Muscle layer of colon (tissue), 2 donors: ENCODE measurements around the gene NT5DC4.

Experiments used
- H3K27ac ChIP-seq: one replicate; pipeline ENCODE4 v1.7.0; 2013; ENCODE audit warnings: low read depth, mild to moderate bottlenecking, low read length, moderate library complexity
- H3K27me3 ChIP-seq, 2 donors: one replicate each; pipeline ENCODE4 v1.7.0; 2013; ENCODE audit warnings: low read length in 2 of 2, mild to moderate bottlenecking in 2 of 2; ENCODE audit not compliant: insufficient read depth in 2 of 2, control insufficient read depth in 1 of 2
- H3K36me3 ChIP-seq: one replicate; pipeline ENCODE4 v1.7.0; 2013; ENCODE audit warnings: mild to moderate bottlenecking, low read length; ENCODE audit not compliant: insufficient read depth
- H3K4me1 ChIP-seq: one replicate; pipeline ENCODE4 v1.7.0; 2013; ENCODE audit warnings: mild to moderate bottlenecking, low read length; ENCODE audit not compliant: insufficient read depth
- H3K4me3 ChIP-seq, 2 donors: one replicate each; pipeline ENCODE4 v1.7.0; 2013; ENCODE audit warnings: low read length in 2 of 2, low read depth in 1 of 2, mild to moderate bottlenecking in 1 of 2, moderate library complexity in 1 of 2
- H3K9ac ChIP-seq: one replicate; pipeline ENCODE4 v1.7.0; 2013; ENCODE audit warnings: low read length
- H3K9me3 ChIP-seq: one replicate; pipeline ENCODE4 v1.7.0; 2013; ENCODE audit warnings: mild to moderate bottlenecking, low read length
- donor health status: abdominal sarcoma.
- donor health status: Adenocarcinoma of cecum.

The NT5DC4 gene

DNA sequence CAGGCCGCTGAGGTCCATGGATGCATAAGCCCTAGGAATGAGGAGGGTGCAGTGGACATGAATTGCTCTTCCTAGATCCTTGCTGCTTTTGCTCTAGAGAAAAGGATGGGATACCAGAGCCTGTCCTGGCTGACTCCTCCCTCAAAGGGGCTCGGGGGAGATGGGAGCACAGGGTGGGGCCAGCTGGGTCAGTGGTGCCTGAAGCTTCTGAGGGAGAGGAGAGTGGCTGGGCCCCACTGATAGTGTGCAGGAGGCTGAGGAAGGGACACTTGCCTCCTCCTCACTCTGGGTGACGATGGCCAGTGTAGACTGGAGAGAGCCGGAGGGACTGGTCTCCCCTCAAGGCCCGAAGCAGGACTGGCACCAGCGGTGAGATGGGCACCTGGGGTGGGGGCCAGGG, at the start of gene NT5DC4:
Gene NT5DC4 (plus strand): TSS at position 236 of the 400 bp plus-strand sequence. CDS start 60 bp downstream, at position 296.
- no peaks in the 10 kb centered on the region for H3K36me3 ChIP-seq
- H3K9me3 ChIP-seq: no peaks in the 10 kb centered on the region
- no peak within 1 kb of the TSS for H3K9ac ChIP-seq
- H3K4me3 ChIP-seq: no peak within 1 kb of the TSS
- H3K4me1 ChIP-seq: no peaks in the 10 kb centered on the region
- no peak within 1 kb of the TSS for H3K27ac ChIP-seq
- no peaks in the 10 kb centered on the region for H3K27me3 ChIP-seq

DNA sequence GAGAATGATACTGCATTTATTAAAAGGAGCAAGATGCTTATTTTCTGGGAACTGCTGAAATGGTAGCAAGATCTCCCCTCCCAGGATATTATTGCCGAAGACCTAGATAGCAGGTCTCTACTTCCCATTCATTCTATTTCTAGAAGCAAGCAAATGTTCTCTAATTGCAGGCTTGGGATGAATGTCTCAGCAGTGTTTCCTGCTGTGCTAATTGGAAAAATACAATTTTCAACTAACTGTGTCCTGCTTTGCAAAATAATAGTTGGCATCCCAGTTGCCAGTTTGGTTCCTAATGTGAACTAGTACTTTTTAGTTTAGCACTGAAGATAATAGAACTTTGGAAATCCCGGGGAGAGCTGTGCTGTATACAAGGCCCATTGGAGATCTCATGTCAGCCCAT, 49.0 kb upstream of the NT5DC4 start:
- no peaks in the 10 kb centered on the region for H3K4me1 ChIP-seq
- H3K27ac ChIP-seq: no peak overlapping the region
- no peaks in the 10 kb centered on the region for H3K27me3 ChIP-seq
- H3K36me3 ChIP-seq: no peaks in the 10 kb centered on the region
- H3K9me3 ChIP-seq: no peaks in the 10 kb centered on the region
- H3K4me3 ChIP-seq: no peak overlapping the region
- no peak overlapping the region for H3K9ac ChIP-seq

DNA sequence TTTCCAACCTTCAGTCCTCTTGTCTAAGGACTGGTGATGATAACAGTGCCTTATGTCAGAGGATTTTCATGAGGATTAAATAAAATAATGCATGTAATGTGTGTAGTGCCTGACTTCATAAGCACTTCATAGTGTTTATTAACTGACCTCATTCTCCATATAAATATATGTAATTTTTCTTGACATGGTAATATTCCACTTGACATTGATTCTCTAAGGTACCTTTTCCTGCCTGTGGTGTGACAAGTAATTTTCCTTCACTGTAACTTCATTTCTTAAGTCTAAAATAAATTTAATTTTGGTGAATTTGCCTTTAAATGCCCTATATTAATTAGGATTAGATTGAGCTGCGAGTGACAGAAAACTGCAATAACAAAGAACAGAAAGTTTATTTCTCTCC, 47.8 kb upstream of the NT5DC4 start:
- Histone ChIP-seq H3K27ac (no peak overlapping the region), H3K27me3 (no peaks in the 10 kb centered on the region), H3K9ac (no peak overlapping the region), H3K36me3 (no peaks in the 10 kb centered on the region), H3K4me1 (no peaks in the 10 kb centered on the region), H3K9me3 (no peaks in the 10 kb centered on the region), H3K4me3 (no peak overlapping the region)

DNA sequence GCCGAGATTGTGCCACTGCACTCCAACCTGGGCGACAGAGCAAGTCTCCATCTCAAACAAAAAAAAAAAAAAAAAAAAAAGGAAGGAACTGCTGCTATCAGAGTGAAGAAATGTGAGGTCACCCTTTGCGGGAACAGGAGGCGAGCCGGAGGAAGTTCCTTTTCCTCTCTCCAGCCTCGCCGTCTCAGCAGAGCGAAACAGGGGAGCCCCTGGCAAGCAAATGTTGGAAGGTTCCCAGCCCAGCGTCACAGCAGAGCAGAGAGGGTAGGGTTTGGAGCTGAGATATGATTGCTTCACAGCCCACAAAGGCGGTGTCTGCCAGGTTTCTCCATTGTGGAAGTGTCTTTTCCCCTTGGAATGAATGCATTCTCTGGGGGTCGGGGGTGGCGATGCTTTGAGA, 46.6 kb upstream of the NT5DC4 start:
- Histone ChIP-seq H3K4me3 (no peak overlapping the region), H3K4me1 (no peaks in the 10 kb centered on the region), H3K27me3 (no peaks in the 10 kb centered on the region), H3K36me3 (no peaks in the 10 kb centered on the region), H3K27ac (no peak overlapping the region), H3K9me3 (no peaks in the 10 kb centered on the region), H3K9ac (no peak overlapping the region)

DNA sequence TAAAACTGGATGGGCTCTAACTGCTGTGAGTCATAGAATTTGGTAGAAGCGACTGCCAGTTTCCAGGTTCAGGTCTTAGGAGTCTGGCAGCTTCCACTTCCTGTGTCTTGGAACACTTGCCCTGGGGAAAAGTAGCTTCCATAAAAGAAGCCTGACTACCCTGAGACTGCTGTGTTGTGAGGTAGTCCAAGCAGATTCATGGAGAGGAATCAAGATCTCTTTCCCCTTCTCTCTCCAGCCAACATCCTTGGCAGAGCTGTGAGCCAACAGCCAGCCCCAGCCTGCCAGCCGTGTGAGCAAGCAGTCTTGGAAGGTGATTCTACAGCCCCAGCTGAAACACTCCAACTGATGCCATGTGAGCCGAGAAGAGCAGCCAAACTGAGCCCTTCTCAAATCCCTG, 41.3 kb upstream of the NT5DC4 start:
- Histone ChIP-seq H3K27ac (peak overlapping the region; percentile 37), H3K9ac (no peak overlapping the region), H3K27me3 (no peaks in the 10 kb centered on the region), H3K9me3 (no peaks in the 10 kb centered on the region), H3K4me3 (no peak overlapping the region), H3K4me1 (peaks cover 9% of the 10 kb centered on the region), H3K36me3 (no peaks in the 10 kb centered on the region)

DNA sequence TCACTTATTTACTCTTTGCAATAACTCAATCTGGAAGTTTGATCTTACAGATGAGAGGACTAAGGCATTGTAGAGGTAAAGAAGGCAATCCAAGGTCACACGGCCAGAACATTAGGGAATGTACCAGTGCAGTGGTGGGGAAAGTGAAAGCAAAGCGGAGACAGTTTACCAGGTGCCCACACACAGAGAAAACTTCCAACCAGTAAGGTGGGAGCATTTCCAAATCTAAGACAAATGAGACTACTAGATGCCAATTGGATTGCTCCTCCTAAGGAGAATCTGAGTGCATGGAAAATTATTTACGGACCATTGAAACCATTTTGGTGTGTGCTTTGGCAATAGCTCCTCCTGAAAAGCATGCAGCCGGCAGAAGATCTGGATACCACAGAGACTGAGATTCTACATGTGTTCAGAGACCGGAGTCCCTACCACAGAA, 40.1 kb upstream of the NT5DC4 start:
- H3K9ac ChIP-seq: no peak overlapping the region
- H3K4me3 ChIP-seq: peak overlapping the region in 1 of 2 donors; percentile 29
- no peaks in the 10 kb centered on the region for H3K36me3 ChIP-seq
- H3K4me1 ChIP-seq: peaks cover 9% of the 10 kb centered on the region
- H3K9me3 ChIP-seq: no peaks in the 10 kb centered on the region
- no peak overlapping the region for H3K27ac ChIP-seq
- H3K27me3 ChIP-seq: no peaks in the 10 kb centered on the region

DNA sequence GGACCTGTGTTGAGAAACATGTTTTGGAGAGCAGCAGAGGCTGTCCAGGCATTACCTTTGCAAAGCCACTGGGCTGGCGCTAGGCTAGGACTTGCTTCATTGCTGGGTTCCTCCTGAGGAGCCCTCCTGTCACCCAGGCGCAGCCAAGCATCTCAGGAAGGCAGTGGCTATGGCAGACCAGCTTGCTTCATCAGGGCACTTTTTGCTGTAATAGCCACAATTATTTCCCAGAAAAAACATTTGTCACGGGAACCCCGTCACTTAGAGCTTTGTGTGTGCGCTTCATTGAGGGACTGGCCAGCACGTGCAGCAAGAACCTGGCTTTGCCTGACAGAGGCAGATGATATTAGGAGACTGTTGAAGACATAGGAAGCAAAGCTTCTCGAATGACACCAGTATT, 38.7 kb upstream of the NT5DC4 start:
- Histone ChIP-seq H3K27ac (no peak overlapping the region), H3K36me3 (no peaks in the 10 kb centered on the region), H3K9me3 (no peaks in the 10 kb centered on the region), H3K4me1 (peaks cover 9% of the 10 kb centered on the region), H3K27me3 (no peaks in the 10 kb centered on the region), H3K4me3 (no peak overlapping the region), H3K9ac (no peak overlapping the region)

DNA sequence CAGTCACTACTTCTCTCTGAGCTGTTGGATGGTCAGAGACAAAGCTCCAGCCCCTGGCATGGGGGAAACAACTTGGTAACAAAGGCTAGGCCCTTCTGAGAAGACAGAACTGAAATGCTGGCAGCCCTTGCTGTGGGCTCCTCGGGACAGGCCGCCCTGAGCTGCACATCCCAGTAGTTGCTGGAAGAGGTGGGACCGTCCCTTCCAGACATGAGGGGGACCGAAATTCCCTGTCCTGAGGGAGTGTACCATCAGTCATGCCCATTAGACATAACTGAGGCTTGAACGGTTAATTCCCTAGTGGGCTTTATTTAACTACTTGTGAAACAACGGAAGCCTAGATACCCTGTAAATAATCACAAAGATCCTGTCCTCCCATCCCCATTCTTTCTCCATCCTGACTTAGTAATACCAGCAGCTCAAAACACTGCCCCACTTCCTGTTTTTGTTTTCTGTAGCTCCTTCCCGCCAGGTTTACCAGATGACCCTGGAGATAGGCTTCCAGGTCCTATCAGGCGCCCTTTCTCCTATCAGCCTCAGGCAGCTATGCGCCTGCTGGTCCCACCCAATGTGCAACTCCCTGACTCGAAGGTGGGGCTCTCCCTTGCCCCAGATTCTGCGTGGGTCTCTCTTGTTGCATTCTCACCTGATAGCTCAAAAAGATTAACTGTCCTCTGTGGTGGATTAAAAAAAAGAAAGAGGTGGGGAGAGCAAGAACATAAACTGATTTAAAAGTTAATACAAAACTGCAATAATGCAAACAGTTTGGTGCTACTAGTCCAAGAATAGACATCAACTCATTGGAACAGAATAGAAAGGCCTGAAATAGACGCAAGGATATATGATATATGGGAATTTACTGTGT, 37.0 kb upstream of the NT5DC4 start:
- Histone ChIP-seq H3K27me3 (no peaks in the 10 kb centered on the region), H3K4me3 (no peak overlapping the region), H3K27ac (no peak overlapping the region), H3K9ac (no peak overlapping the region), H3K4me1 (peaks cover 9% of the 10 kb centered on the region), H3K36me3 (no peaks in the 10 kb centered on the region), H3K9me3 (no peaks in the 10 kb centered on the region)

DNA sequence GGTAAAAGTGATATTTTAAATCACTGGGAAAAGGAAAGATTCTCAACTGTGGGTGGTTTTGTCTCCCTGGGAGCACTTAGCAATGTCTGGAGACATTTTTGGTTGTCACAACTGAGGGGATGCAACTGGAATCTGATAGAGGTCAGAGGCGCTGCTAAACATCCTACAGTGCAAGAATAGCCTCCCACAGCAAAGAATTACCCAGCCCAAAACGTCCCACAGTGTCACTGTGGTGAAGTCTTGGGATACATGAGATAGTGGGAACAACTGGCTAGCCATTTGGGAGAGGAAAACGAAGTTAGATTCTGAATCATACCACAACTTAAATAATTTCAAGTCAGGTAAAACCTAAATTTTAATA, 36.4 kb upstream of the NT5DC4 start:
- Histone ChIP-seq H3K27ac (no peak overlapping the region), H3K27me3 (no peaks in the 10 kb centered on the region)

DNA sequence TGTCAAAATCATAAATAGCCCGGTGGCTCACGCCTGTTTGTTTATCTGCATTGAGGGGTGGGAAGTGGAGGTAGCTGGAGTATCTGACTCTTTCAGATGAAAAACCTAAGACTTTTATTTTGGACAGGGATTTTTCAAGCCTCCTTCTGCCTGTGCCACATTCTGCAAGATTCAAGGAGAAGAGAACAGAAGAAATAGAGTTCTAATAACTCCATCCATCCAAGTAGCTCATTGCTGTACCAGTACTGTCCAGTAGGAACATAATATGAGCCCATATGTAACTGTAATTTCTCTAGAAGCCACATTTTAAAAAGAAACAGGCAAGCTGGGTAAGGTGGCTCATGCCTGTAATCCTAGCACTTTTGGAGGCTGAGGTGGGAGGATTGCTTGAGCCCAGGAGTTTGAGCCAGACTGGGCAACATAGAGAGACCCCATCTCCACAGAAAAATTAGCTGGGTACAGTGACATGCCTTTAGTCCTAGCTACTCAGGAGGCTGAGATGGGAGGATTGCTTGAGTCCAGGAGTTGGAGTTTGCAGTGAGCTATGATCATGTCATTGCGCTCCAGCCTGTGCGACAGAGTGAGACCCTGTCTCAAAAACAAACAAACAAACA, 35.4 kb upstream of the NT5DC4 start:
- peaks cover 7% of the 10 kb centered on the region for H3K4me1 ChIP-seq
- no peak overlapping the region for H3K9ac ChIP-seq
- H3K27me3 ChIP-seq: no peaks in the 10 kb centered on the region
- no peaks in the 10 kb centered on the region for H3K9me3 ChIP-seq
- H3K4me3 ChIP-seq: no peak overlapping the region
- H3K27ac ChIP-seq: no peak overlapping the region
- no peaks in the 10 kb centered on the region for H3K36me3 ChIP-seq

More for the DNA sequence above, 36.4 kb upstream of the NT5DC4 start:
- H3K4me1 ChIP-seq: peaks cover 9% of the 10 kb centered on the region
- H3K9ac ChIP-seq: no peak overlapping the region
- no peaks in the 10 kb centered on the region for H3K36me3 ChIP-seq
- H3K4me3 ChIP-seq: no peak overlapping the region
- H3K9me3 ChIP-seq: no peaks in the 10 kb centered on the region

DNA sequence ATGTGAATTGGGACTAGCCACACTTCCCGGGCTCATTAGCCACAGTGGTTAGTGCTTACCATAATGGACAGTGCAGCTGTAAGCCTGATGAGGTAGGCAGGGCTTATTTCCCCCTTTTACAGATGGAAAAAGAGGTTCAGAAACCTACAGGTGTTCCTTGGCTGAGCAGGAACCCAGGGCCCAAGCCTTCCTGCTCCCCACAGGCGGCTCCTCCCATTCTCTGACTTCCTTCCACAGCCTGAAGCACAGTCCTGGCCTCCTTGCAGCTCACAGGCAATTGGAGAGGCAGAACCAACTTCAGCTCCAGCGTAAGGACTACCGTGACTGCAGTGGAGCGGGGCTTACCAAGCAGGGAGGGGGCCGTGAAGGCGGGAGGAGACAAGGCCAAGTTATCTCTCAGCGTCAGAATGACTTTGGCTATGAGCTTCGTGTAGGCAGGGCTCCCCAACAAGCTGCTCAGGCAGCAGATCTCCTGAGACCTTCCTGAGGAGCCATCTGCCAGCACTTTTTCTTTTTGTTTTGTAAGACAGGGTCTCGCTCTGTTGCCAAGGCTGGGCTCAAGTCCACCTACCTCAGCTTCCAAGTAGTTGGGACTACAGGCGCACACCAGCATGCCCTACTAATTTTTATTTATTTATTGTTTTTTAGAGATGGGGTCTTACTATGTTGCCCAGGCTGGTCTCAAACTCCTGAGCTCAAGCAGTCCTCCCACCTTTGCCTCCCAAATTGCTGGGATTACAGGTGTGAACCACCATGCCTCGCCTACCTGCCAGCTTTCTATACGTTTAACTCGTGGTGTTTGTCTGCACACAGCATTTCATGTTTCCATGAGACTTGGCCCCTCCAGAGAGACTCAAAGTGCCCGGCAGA, 34.2 kb upstream of the NT5DC4 start:
- Histone ChIP-seq H3K4me1 (no peaks in the 10 kb centered on the region), H3K9ac (no peak overlapping the region), H3K4me3 (no peak overlapping the region), H3K27ac (no peak overlapping the region), H3K9me3 (no peaks in the 10 kb centered on the region), H3K36me3 (no peaks in the 10 kb centered on the region), H3K27me3 (no peaks in the 10 kb centered on the region)
